HG03159 (cell line): Measurements from ENCODE around the gene GGNBP2.

Source experiments
- ATAC-seq: cut with Tn5 transposase; IDR thresholded peaks from one replicate; pipeline ENCODE4 v1.9.1; 2021; ENCODE audit warnings: mild to moderate bottlenecking, moderate library complexity; ENCODE audit not compliant: unreplicated experiment

GGNBP2 gene

DNA sequence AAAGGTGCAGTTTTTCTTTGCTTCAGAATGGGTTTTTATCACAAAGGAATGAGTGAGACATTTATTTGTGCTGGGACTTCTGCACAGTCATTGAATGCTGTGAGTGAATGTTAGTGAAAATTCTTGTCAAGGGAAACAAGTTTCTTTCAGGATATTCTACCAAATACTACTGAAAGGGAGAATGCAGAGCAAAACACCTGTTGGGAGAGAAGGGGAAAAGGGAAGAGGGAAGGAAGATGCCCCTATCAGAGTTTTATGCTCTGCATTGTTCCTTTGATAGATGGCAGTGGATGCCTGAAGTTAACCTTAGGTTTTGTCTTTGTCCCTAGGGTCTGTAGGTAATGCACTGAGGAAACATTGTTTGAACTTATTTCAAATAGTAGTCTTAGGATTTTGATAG is 3.1 kb downstream of the GGNBP2 start:
- ATAC-seq = no peak

DNA sequence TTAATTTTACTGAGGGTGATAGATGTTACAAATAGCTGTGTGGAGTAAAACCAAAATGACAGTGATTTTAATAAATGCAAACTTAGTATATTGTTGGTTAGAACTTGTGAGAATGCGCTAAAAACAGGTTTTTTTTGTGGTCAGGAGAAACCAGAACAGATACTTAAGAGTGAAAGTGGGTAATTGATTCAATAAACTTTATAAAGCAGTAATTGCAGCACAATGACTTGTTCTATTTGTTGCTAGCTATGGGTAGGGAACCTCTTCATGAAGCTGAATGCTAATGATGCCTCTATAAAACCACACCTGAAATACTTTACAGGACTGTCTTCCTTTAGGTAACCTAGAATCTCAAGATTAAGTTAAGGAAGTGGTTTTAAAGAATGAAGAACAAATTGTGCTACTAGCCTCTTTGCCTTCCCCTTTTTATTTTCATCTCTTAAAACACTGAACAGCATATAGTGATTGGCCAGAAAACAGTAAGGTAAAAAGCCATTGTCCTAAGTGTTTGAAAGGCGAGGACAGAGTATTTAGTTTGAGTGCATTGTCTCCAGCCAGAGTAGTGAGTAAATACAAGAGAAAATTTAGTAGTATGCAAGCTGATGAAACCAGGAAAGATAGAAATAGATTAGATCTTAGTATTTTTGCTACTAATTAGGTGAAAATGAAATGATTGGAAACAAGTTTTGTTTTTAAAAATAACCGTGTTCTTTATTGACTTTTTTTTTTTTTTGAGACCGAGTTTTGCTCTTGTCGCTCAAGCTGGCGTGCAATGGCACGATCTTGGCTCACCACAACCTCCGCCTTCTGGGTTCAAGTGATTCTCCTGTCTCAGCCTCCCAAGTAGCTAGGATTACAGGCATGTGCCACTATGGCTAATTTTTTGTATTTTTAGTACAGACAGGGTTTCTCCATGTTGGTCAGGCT is 6.0 kb downstream of the GGNBP2 start:
- no peak for ATAC-seq

DNA sequence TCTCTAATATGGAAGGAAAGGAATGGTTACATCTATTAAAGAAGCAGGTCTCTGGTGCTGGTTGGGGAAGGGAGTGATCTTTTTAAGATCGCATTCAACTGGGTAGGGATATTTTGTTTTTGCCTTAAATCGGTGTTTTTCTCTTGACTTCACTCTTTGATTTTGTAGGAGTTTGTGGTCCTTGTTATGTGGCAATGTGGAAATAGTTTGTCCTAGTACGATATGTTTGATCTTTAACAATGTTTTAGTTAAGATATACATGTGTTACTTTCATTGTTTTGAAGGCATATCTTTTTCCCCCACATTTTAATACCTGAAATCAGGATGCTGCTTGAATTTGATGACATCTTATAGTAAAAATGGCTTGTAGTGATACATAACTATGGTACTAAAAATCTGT is 8.7 kb downstream of the GGNBP2 start:
- ATAC-seq = no peak

- no peak for ATAC-seq
These were observed 21.4 kb downstream of the GGNBP2 start for GRCh38 chr17:36566081-36566480.

DNA sequence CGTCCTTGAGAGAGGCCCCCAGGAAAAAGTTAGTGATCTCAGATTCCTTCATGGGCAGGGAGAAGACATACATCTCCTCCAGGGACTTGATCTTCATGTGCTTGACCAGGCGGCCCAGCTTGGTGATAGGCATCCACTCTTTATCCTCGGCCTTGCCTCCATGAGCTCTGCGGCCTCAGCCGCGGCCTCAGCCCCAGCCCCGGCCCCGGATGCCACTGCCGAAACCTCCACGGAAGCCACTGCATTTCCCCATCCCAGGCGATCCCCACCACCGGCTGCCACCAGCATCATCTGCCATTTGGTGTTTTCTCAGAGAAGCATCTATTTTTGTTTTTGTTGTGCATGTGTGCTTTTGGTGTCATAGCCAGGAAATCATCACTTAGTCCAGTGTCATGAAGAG is 30.3 kb downstream of the GGNBP2 start:
- ATAC-seq = no peak

- ATAC-seq = no peak
These were observed 32.1 kb downstream of the GGNBP2 start for GRCh38 chr17:36576793-36577192.

GRCh38 chr17:36578671-36579070 is 34.0 kb downstream of the GGNBP2 start:
- no peak for ATAC-seq

GRCh38 chr17:36583787-36584186 is 39.1 kb downstream of the GGNBP2 start:
- no peak for ATAC-seq

DNA sequence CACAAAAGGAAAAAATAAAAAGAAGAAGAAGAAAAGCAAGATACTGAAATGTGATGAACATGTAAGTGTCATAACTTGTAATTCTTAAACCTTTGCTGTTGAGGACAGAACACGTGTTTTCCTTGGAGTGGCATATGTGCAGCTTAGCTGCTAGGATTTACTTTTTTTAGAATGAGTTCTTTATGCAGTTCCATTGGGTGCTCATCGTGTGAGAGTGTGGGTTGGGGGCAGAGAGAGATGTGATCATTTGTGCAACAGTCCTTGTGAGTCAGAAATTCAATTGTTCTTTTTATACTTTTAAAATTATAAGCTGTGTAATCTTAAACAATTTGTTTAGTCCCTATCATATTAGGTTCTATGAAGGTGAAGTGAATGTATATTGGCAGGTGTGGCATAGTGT is 41.4 kb downstream of the GGNBP2 start:
- ATAC-seq = no peak

DNA sequence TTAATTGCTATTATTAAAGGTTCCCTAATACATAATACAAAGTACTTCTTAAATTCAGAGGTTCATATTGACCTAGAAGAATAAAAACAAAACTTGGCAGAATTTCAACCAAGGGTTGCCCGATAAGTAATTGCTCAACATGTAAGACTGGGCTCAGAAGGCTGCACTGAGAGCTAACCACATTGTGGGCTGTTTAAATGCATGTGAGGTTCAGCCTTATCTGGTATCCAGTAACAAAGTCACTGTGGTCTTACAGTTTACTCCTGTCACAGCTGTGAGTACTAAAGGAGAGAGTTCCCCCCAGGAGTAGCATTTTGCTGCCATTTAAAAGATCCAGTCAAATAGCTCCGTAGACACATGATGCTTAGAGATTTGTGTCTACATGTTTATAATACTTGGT is 45.4 kb downstream of the GGNBP2 start:
- ATAC-seq = no peak

GRCh38 chr17:36591434-36592315 is 47.0 kb downstream of the GGNBP2 start, which contains the start of gene DHRS11:
DHRS11 (plus strand) TSS chr17:36591879; CDS start chr17:36592010, 131 bp downstream.
- ATAC-seq = peak; percentile 71

DNA sequence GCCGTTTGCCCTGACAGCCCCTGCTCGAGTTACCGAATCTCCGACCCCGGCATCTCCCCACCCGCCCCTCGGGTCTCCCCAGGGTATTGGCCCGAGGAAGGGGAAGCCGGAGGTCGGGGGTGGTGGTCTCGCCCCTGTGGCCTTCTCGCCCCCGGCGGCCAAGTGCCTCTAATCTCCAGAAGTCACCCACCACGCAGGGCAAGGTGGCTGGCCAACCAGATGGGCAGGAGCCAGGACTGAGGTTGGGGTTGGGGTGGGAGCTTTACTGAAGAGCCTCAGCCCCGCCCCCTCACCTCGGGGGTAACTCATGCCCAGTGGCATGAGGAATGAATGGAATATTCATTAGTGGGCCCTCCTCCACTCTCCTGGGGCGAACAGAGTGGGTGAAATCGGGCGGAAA is 47.6 kb downstream of the GGNBP2 start:
- ATAC-seq = no peak

- no peak for ATAC-seq
These were observed 48.1 kb downstream of the GGNBP2 start for GRCh38 chr17:36592716-36593321.

GRCh38 chr17:36593656-36594316 is 49.1 kb downstream of the GGNBP2 start:
- no peak for ATAC-seq

GRCh38 chr17:36594626-36595401 is 50.1 kb downstream of the GGNBP2 start:
- ATAC-seq = no peak

DNA sequence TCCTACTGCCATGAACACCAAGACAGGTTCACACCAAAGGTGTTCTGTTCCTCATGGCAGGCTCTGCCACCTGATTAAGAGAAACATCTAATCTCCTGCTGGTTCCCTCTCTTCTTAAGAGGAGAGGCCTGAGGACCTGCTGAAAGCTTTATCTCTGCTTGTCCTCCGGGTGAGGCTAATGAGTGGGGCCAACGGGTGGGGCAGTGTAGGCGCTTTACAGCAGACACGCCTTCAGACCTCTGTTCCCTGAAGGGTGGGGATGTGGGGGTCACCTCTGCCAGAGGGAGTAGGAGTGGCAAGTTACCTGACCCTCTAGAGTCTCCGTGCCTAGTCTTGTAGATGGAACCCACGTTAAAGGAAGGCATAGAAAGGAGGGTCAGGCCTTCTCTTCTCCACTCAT is 52.5 kb downstream of the GGNBP2 start:
- no peak for ATAC-seq

DNA sequence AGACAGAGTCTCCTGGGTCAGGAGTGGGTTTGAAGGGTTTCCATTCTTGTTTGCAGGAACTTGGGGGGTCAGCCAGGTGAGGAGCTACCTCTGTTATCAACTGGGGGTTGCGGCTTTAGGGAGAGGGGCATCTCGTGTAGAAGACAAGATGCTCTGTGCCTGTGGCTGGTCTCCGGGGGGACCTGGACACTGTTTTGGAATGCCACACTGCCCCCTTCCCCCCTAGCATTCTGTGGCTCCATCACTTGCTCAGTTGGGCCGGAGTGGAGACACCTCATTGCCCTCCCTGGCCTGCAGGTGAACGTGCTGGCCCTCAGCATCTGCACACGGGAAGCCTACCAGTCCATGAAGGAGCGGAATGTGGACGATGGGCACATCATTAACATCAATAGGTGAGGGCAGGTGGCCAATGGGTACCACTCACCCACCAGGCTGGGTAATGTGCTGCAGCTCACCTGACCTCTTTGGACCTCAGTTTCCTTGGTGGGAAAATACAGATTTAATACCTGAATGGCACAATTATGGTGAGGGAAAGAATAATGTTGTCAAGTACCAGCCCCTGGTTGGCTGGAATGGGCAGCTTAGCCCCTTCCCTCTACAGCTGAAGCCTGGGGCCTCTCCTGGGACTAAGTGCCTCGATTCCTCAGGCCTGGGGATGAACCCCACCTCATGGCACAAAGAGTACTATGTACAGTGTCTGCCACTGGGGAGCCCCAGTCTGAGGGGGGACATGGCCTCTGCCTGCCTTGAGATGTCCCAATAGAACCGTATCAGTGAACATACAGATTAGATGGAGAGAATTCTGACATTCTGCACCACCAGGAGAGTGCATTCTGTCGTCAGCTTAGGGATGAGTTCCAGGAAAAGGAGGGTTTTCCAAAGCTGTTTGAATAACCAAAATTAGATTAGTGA is 53.4 kb downstream of the GGNBP2 start:
- ATAC-seq = no peak

DNA sequence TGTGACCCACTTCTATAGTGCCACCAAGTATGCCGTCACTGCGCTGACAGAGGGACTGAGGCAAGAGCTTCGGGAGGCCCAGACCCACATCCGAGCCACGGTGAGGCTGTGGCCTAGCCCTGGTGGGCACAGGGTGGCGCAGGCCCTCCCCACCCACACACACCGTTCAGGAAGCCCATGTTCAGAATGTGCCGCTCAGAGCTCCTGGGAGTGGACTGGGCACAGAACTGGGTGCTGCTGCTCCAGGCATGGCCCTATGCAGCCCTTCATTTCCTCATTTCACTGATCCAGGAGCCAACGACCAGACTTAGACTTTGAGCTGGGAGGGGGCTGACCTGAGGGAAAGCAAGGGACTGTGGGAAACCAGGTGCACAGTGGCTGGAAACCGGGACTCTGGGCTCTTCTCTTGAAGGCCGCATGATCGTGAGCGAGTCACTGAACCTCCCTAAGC is 54.3 kb downstream of the GGNBP2 start:
- ATAC-seq = no peak
